Body of pancreas (tissue), 4 donors: ENCODE measurements around the gene FHOD1. TPM values are rescaled to one million over a fixed set of nuclear protein-coding genes. Genes with fewer than 3 reads are reported as not detected.

ENCODE experiments used
- ATAC-seq: fragments of 150-250 bp; one replicate; pipeline ENCODE4 v1.9.1; 2016
- DNase-seq, 4 donors: peaks; one replicate each; pipeline ENCODE4 v3.0.0-alpha.2; 2019
- H3K27ac ChIP-seq, 4 donors: fragments of 200-600 bp; sonication (generic); 1 replicate in 3 of 4; 2 replicates in 1 of 4; pipeline versions ENCODE4 v1.5.1 to v1.6.1; 2016 to 2019; ENCODE audit warnings: mild to moderate bottlenecking in 1 of 4, mixed read lengths in 1 of 4, moderate library complexity in 1 of 4
- H3K27me3 ChIP-seq, 2 donors: fragments of 200-600 bp; sonication (generic); one replicate each; pipeline ENCODE4 v1.6.0; 2016; ENCODE audit warnings: mild to moderate bottlenecking in 1 of 2
- H3K36me3 ChIP-seq, 2 donors: fragments of 200-600 bp; sonication (generic); replicated peaks in 1 of 2; 2 replicates each; pipeline ENCODE4 v1.5.1; 2016; ENCODE audit warnings: low read depth in 2 of 2; ENCODE audit not compliant: insufficient read depth in 1 of 2
- H3K4me1 ChIP-seq: fragments of 200-600 bp; sonication (generic); one replicate; pipeline ENCODE4 v1.6.0; 2016
- H3K4me3 ChIP-seq, 2 donors: fragments of 200-600 bp; sonication (generic); 1 replicate in 1 of 2; 2 replicates in 1 of 2; pipeline ENCODE4 v1.5.1; 2016 to 2019
- H3K9me3 ChIP-seq, 3 donors: fragments of 200-600 bp; sonication (generic); 1 replicate in 2 of 3; 2 replicates in 1 of 3; pipeline ENCODE4 v1.5.1; 2016
- POLR2A ChIP-seq, 3 donors: fragments of 450-650 bp; IDR thresholded peaks; one replicate each; pipeline ENCODE4 v1.6.1; 2016; ENCODE audit warnings: antibody characterized with exemption in 3 of 3, mild to moderate bottlenecking in 2 of 3
- WGBS, 2 donors: methylation state at CpG; one replicate each; pipeline ENCODE4 v1.1.5; 2017; 5-methylcytosine and 5-hydroxymethylcytosine counted together
- intact Hi-C: fragments of 100-400 bp; cut with DNase I; formaldehyde crosslinking; loops from one replicate; pipeline ENCODE4 v1.15.1; 2023
- total RNA-seq, 2 donors: library from RNA; depleted of rRNA; stranded (reverse); fragments of >200 nt; gene quantifications; one replicate each; pipeline ENCODE4 v1.1.0, GENCODE V29; 2016
- TF ChIP-seq, protein P1 (sequence below), 7 experiments: fragments of 450-650 bp in 4 of 7; fragments of 200-600 bp in 3 of 7; sonication (generic) in 3 of 7; IDR thresholded peaks; one replicate each; pipeline ENCODE4 v1.5.1; 2016 to 2019; ENCODE audit warnings: antibody characterized with exemption in 7 of 7

Gene FHOD1
- total RNA-seq, 2 donors from 2014 or later: 12.2 to 26.4 TPM

DNA sequence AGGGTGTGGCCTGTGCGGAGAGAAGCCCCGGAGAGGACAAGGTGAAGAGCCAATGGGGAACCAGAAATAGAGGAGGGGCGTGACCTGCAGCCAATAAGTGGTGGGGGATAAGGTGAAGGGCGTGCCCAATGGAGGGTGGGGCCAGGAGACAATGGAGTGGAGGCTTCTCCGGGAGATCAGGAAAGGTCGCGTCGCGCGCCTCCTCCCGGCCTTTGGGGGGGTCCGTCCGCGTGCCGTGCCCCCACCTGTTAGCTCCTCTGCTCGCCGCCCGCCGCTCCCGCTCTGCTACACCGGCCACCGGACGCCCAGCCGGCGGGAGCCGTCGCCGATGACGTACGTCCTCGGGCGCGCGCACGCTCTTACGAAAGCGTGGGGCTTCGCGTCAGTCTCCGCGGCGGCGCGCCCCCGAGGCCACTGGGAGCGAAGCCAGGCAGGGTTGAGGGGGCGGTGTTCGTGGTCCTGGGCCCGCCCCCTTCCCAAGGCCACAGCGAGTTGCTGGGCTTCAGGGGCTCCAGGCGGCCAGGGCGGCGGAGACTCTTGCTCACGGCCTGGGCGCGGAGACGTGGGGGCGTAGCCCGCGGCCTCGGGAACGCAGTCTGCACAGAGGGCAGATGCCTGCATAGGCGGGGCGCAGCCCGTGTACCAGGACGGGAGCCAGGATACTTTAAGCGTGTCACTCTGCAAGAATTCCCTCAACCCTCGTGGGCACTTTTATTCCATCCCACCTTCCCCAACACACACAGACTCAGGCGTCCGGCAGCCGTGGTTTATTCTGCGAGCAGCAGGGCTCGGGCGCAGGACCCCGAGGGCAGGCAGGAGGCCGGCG, 63.4 kb downstream of the FHOD1 start, which contains the start of gene MATCAP1:
TSS of gene MATCAP1 (minus strand) at position 337 of the 826 bp plus-strand sequence. CDS start 3,353 bp downstream, outside the sequence.
- TF ChIP-seq, protein P1, sequence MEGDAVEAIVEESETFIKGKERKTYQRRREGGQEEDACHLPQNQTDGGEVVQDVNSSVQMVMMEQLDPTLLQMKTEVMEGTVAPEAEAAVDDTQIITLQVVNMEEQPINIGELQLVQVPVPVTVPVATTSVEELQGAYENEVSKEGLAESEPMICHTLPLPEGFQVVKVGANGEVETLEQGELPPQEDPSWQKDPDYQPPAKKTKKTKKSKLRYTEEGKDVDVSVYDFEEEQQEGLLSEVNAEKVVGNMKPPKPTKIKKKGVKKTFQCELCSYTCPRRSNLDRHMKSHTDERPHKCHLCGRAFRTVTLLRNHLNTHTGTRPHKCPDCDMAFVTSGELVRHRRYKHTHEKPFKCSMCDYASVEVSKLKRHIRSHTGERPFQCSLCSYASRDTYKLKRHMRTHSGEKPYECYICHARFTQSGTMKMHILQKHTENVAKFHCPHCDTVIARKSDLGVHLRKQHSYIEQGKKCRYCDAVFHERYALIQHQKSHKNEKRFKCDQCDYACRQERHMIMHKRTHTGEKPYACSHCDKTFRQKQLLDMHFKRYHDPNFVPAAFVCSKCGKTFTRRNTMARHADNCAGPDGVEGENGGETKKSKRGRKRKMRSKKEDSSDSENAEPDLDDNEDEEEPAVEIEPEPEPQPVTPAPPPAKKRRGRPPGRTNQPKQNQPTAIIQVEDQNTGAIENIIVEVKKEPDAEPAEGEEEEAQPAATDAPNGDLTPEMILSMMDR (IDR thresholded peaks at IDR 0.05): peak in 2 of 7 experiments; percentile 1 to 13
- peak; percentile 44 to 71 (median 71) for TF ChIP-seq POLR2A (IDR thresholded peaks at IDR 0.05)
- H3K9me3 ChIP-seq: no peaks in the 10 kb centered on the region
- H3K4me1 ChIP-seq: peaks cover 30% of the 10 kb centered on the region
- H3K4me3 ChIP-seq: peak within 1 kb of the TSS; percentile 49 to 68
- H3K36me3 ChIP-seq: no peaks in the 10 kb centered on the region
- H3K27ac ChIP-seq: peak within 1 kb of the TSS; percentile 92 to 96 (median 96)
- DNase-seq: peak; percentile 92 to 98 (median 96)
- WGBS, 2 donors: 0% methylated on average over 4 to 69 of the region's 77 CpGs
- H3K27me3 ChIP-seq: no peaks in the 10 kb centered on the region
- ATAC-seq: peak; percentile 93
- intact Hi-C loops: loop anchor here (10.0 kb wide), 1 partner anchor 209 kb away; no protein-coding TSS in a partner anchor

DNA sequence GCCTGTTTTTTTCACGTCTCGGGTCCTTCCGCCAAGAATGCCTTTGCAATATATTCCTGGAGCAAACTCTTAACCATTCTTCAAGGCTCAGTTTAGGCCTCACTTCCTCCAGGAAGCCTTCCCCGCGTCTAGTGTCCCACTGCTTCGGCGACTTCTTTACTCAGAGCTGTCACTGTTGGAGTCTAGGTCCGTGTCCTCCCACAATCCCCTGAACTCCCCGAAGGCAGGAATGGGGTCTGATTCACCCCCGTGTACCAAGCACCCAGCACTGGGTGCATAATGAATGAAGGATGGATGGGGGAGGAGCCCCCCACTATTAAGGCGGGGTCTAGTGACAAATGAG, 64.0 kb downstream of the FHOD1 start:
- Histone ChIP-seq H3K27ac (peak overlapping the region in 3 of 4 donors; percentile 95 to 96 (median 96)), H3K36me3 (no peaks in the 10 kb centered on the region), H3K4me1 (peaks cover 36% of the 10 kb centered on the region), H3K9me3 (no peaks in the 10 kb centered on the region), H3K27me3 (no peaks in the 10 kb centered on the region), H3K4me3 (no peak overlapping the region)
- WGBS, 2 donors: 6 to 8% methylated on average over 11 of the region's 11 CpGs
- ATAC-seq (no peak), DNase-seq (no peak)
- intact Hi-C loops: loop anchor here (10.0 kb wide), 1 partner anchor 208 kb away; no protein-coding TSS in a partner anchor
- TF ChIP-seq POLR2A (IDR thresholded peaks at IDR 0.05): no peak
- TF ChIP-seq, protein P1 (IDR thresholded peaks at IDR 0.05): no peak

DNA sequence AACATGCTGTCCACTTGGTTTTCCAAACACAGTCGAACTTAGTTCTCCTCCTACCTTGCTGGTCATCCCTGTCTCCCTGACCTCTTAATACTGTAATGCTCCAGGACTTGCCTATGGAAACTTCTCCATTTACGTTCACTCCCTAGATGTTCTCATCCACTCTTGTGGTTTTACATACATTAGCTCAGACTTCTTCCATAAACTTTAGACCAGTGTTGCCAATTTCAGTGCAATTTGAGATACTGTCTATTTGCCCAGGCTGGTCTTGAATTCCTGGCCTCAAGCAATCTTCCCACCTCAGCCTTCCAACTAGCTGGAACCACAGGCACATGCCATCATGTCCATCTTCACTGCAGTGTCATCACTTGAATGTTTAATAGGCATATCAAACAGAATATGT, 65.0 kb downstream of the FHOD1 start:
- peaks cover 44% of the 10 kb centered on the region for H3K4me1 ChIP-seq
- DNase-seq (no peak), ATAC-seq (no peak)
- no peaks in the 10 kb centered on the region for H3K9me3 ChIP-seq
- 76 to 85% methylated on average over 2 of the region's 2 CpGs for WGBS, 2 donors
- no peak overlapping the region for H3K27ac ChIP-seq
- H3K27me3 ChIP-seq: no peaks in the 10 kb centered on the region
- intact Hi-C loops: loop anchor here (10.0 kb wide), 1 partner anchor 207 kb away; no protein-coding TSS in a partner anchor
- no peak overlapping the region for H3K4me3 ChIP-seq
- no peaks in the 10 kb centered on the region for H3K36me3 ChIP-seq
- TF ChIP-seq, protein P1 (IDR thresholded peaks at IDR 0.05): no peak

DNA sequence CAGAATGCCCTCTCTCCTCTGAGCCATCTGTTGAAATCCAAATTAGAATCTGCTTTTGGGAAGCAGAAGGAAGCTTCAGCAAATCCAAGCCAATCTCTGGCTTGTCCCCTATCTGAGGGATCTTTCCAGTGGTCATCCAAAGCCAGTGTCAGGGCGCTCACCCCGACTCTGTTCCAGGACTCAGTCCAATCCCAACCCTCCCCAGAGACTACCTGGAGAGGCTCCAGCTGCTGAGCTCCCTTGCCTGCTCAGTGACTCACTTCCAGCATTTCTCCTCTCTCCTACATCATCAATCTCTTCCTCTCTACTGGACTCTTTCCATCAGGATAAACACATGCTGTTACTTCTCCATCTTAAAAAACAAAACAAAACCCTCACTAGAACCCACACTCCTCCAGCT, 65.9 kb downstream of the FHOD1 start:
- 66 to 71% methylated on average over 2 of the region's 2 CpGs for WGBS, 2 donors
- Histone ChIP-seq H3K36me3 (no peaks in the 10 kb centered on the region), H3K4me1 (peaks cover 45% of the 10 kb centered on the region), H3K4me3 (no peak overlapping the region), H3K27me3 (no peaks in the 10 kb centered on the region), H3K27ac (peak overlapping the region in 1 of 4 donors; percentile 16), H3K9me3 (no peaks in the 10 kb centered on the region)
- TF ChIP-seq, protein P1 (IDR thresholded peaks at IDR 0.05): no peak
- TF ChIP-seq POLR2A (IDR thresholded peaks at IDR 0.05): no peak
- DNase-seq: peak in 3 of 4 donors; percentile 41 to 56 (median 45)
- intact Hi-C loops: loop anchor here (10.0 kb wide), 1 partner anchor 207 kb away; no protein-coding TSS in a partner anchor
- no peak for ATAC-seq
